ENCODE data around the gene SUMO3. TPM values are rescaled to one million over a fixed set of nuclear protein-coding genes. Genes with fewer than 3 reads are reported as not detected.

SUMO3 gene
- total and polyA plus RNA-seq, 2 of the 8 experiments (the other 6 are each of a cell fraction or from before 2014, with no cell fraction given): 96.8 to 101 TPM

- no peak overlapping the region for H3K23ac ChIP-seq (ENCODE audit: insufficient read length)
- H2BK20ac ChIP-seq (ENCODE audit: low read length): no peak overlapping the region; the same call in 1 of the 2 replicates
- peaks cover 0 to 40% (median 16%) of the 10 kb centered on the region in 4 experiments; a peak in 6 of 7 replicates for H3K4me1 ChIP-seq (replicated peaks in 1 of 4; ENCODE audit: control insufficient read depth in 3 of 4, insufficient read depth in 4 of 4, low read length in 3 of 4)
- no peak overlapping the region for H2BK120ac ChIP-seq (replicated peaks; ENCODE audit: low read depth, low read length)
- no peaks in the 10 kb centered on the region for H3K79me2 ChIP-seq (ENCODE audit: control insufficient read depth in 1 of 2, insufficient read depth in 2 of 2, low read length in 2 of 2)
- peaks cover 3% of the 10 kb centered on the region; the same call in 1 of the 2 replicates for H3K79me1 ChIP-seq (ENCODE audit: low read depth, low read length)
- no peak overlapping the region for H3K27ac ChIP-seq (ENCODE audit: low read depth, low read length)
- H3K27me3 ChIP-seq (replicated peaks in 1 of 4; ENCODE audit: control insufficient read depth in 3 of 4, extremely low read depth in 1 of 4, insufficient read depth in 3 of 4, low read length in 3 of 4): no peaks in the 10 kb centered on the region
- CTCF ChIA-PET (ENCODE audit: partially characterized antibody): interaction anchor here (0.7 to 4.7 kb wide), 23 partner anchors 9 to 267 kb away, joined by 3 to 28 read pairs (median 4); partner anchors contain the start of genes KRTAP10-12 and UBE2G2
- peak overlapping the region; percentile 75 for H4K5ac ChIP-seq (ENCODE audit: insufficient read length, low read depth, low read length)
- no peak overlapping the region for H3K14ac ChIP-seq (ENCODE audit: insufficient read length)
- H3K36me3 ChIP-seq (ENCODE audit: control insufficient read depth in 2 of 4, insufficient read depth in 4 of 4, low read length in 3 of 4): no peaks in the 10 kb centered on the region
- H2BK5ac ChIP-seq (ENCODE audit: low read depth, low read length): no peak overlapping the region
- no peak overlapping the region for H3K18ac ChIP-seq (ENCODE audit: extremely low read depth, low read length)
- no peaks in the 10 kb centered on the region for H4K20me1 ChIP-seq (replicated peaks in 1 of 2; ENCODE audit: control insufficient read depth in 1 of 2, insufficient read depth in 2 of 2, low read length in 2 of 2)
- H3K23me2 ChIP-seq (ENCODE audit: low read depth, low read length): no peaks in the 10 kb centered on the region
- no peak overlapping the region for H3K4me2 ChIP-seq (ENCODE audit: insufficient read depth in 1 of 2, low read depth in 2 of 2, low read length in 2 of 2)
- H4K91ac ChIP-seq (replicated peaks; ENCODE audit: insufficient read length, low read length): peak overlapping the region; percentile 96
- POLR2A ChIA-PET (ENCODE audit: partially characterized antibody): interaction anchor here (0.9 to 1.7 kb wide), 4 partner anchors 8 to 244 kb away, joined by 3 to 4 read pairs (median 3); no protein-coding TSS in a partner anchor
- WGBS, 2 experiments (ENCODE audit: extremely low coverage in 1 of 2, insufficient coverage in 1 of 2, insufficient read length in 1 of 2, insufficient replicate concordance in 2 of 2, low coverage in 1 of 2, low lambda C conversion rate in 2 of 2, missing lambda C conversion rate in 1 of 2): 75% methylated on average over 14 of the region's 14 CpGs; no CpG with 5 or more reads in 1 of the 2 experiments
- no peak overlapping the region for H4K8ac ChIP-seq (ENCODE audit: extremely low read depth, insufficient read depth, low read length)
- no peak overlapping the region for H3K4me3 ChIP-seq (ENCODE audit: extremely low read depth in 1 of 4, insufficient read depth in 2 of 4, low read depth in 3 of 4, low read length in 4 of 4)
- peak overlapping the region; percentile 53 for H3K4ac ChIP-seq (replicated peaks; ENCODE audit: insufficient read length, low read depth, low read length)
- H2AFZ ChIP-seq (ENCODE audit: low read length): no peak overlapping the region
- peak overlapping the region; percentile 97; the same call in 1 of the 2 replicates for H2BK15ac ChIP-seq (ENCODE audit: low read length)
- DNase-seq (ENCODE audit: low read depth in 1 of 2, low spot score in 2 of 2) (no peak), FAIRE-seq (no peak)
- no peak overlapping the region for H3K56ac ChIP-seq (replicated peaks; ENCODE audit: insufficient read length, low read depth, low read length)
- H3K9me3 ChIP-seq (ENCODE audit: insufficient read depth in 2 of 2, low read depth in 1 of 2, low read length in 1 of 2): peaks cover 0 to 6% of the 10 kb centered on the region in 2 experiments; a peak in 1 of 4 replicates
- no peak overlapping the region for H3K9ac ChIP-seq (replicated peaks in 1 of 4; ENCODE audit: extremely low read depth in 1 of 4, low read depth in 3 of 4, low read length in 3 of 4)
- peak overlapping the region; percentile 82 for H2AK5ac ChIP-seq (ENCODE audit: low read depth, low read length)
- H2BK12ac ChIP-seq (ENCODE audit: low read depth, low read length): peak overlapping the region; percentile 53; the same call in 1 of the 2 replicates
Measured at GRCh38 chr21:44761747-44762208, 56.1 kb downstream of the SUMO3 start.
